B cell (primary cell): ENCODE results near the gene CRNKL1. TPM values are rescaled to one million over a fixed set of nuclear protein-coding genes. Genes with fewer than 3 reads are reported as not detected.

ENCODE experiments used
- ATAC-seq: fragments of 200-7000 bp; cut with Tn5 transposase; one replicate; pipeline ENCODE4 v1.10.0; 2021; ENCODE audit warnings: low read depth, mild to moderate bottlenecking, moderate number of reproducible peaks, moderate library complexity
- CTCF ChIA-PET: fragments of 350-600 bp; sonication (Branson Sonifier 250); formaldehyde crosslinking; loops from one replicate; lab custom pipeline; 2021; ENCODE audit warnings: antibody characterized with exemption, inconsistent platforms; lab: Charles Lee
- POLR2A ChIA-PET: fragments of 350-600 bp; sonication (Branson Sonifier 250); formaldehyde crosslinking; loops from one replicate; lab custom pipeline; 2021; ENCODE audit warnings: antibody characterized with exemption; lab: Charles Lee
- DNase-seq: peaks from one replicate; pipeline ENCODE4 v3.0.0; 2013
- H2AFZ ChIP-seq: 2 replicates; pipeline ENCODE4 v1.6.1; 2012; ENCODE audit warnings: mild to moderate bottlenecking, low read depth, low read length; ENCODE audit not compliant: insufficient read depth, poor library complexity, severe bottlenecking
- H3K27ac ChIP-seq, 2 donors: 1 replicate in 1 of 2; 2 replicates in 1 of 2; pipeline ENCODE4 v1.5.1; 2012 to 2013; ENCODE audit warnings: low read length in 2 of 2, mild to moderate bottlenecking in 2 of 2, moderate library complexity in 1 of 2
- H3K27me3 ChIP-seq, 4 experiments: fragments of 200-600 bp in 1 of 4; sonication (generic) in 1 of 4; replicated peaks in 1 of 4; 1 replicate in 2 of 4; 2 replicates in 2 of 4; pipeline versions ENCODE4 v1.6.1 to v1.7.0; 2013 to 2016; ENCODE audit warnings: low read length in 3 of 4, mild to moderate bottlenecking in 2 of 4, mixed read lengths in 1 of 4, moderate library complexity in 1 of 4; ENCODE audit not compliant: insufficient read depth in 4 of 4, control insufficient read depth in 3 of 4; ENCODE audit errors: control extremely low read depth in 1 of 4
- H3K36me3 ChIP-seq, 2 experiments: replicated peaks in 1 of 2; 1 replicate in 1 of 2; 2 replicates in 1 of 2; pipeline versions ENCODE4 v1.6.1 to v1.7.1; 2013; ENCODE audit warnings: low read length in 1 of 2; ENCODE audit not compliant: insufficient read depth in 2 of 2, control insufficient read depth in 1 of 2; ENCODE audit errors: control extremely low read depth in 1 of 2, extremely low read depth in 1 of 2
- H3K4me1 ChIP-seq, 2 donors: fragments of 200-600 bp in 1 of 2; sonication (generic) in 1 of 2; 1 replicate in 1 of 2; 2 replicates in 1 of 2; pipeline versions ENCODE4 v1.5.1 to v1.6.1; 2013 to 2017; ENCODE audit warnings: low read length in 2 of 2; ENCODE audit not compliant: control insufficient read depth in 2 of 2, insufficient read depth in 2 of 2
- H3K4me2 ChIP-seq: replicated peaks from 2 replicates; pipeline ENCODE3; 2012; ENCODE audit warnings: mild to moderate bottlenecking, low read depth, low read length; ENCODE audit not compliant: poor library complexity, severe bottlenecking
- H3K4me3 ChIP-seq, 5 experiments: fragments of 200-600 bp in 1 of 5; sonication (generic) in 1 of 5; 1 replicate in 3 of 5; 2 replicates in 2 of 5; pipeline versions ENCODE4 v1.5.1 to v1.7.0; 2011 to 2016; ENCODE audit warnings: low read length in 4 of 5, mild to moderate bottlenecking in 4 of 5, low read depth in 2 of 5, control low read depth in 1 of 5, moderate library complexity in 1 of 5; ENCODE audit not compliant: insufficient read depth in 1 of 5; ENCODE audit errors: control extremely low read depth in 1 of 5, extremely low read depth in 1 of 5
- H3K79me2 ChIP-seq: fragments of 200-600 bp; sonication (generic); one replicate; pipeline ENCODE4 v1.6.0; 2016; ENCODE audit warnings: low read length; ENCODE audit not compliant: control insufficient read depth, insufficient read depth
- H3K9ac ChIP-seq: fragments of 200-600 bp; sonication (generic); 2 replicates; pipeline ENCODE4 v1.6.1; 2017; ENCODE audit warnings: mild to moderate bottlenecking, low read length, moderate library complexity
- H3K9me3 ChIP-seq, 3 donors: one replicate each; pipeline versions ENCODE4 v1.6.1 to v1.7.1; 2013; ENCODE audit warnings: low read length in 2 of 3; ENCODE audit not compliant: control insufficient read depth in 2 of 3, insufficient read depth in 1 of 3; ENCODE audit errors: control extremely low read depth in 1 of 3
- H4K20me1 ChIP-seq: 2 replicates; pipeline ENCODE4 v1.6.0; 2012; ENCODE audit warnings: mild to moderate bottlenecking, low read length; ENCODE audit not compliant: insufficient read depth, control insufficient read depth, poor library complexity, severe bottlenecking
- H3K27ac Mint-ChIP-seq: one replicate; pipeline ENCODE4 v1.8.0; 2021; ENCODE audit warnings: mixed read lengths
- H3K27me3 Mint-ChIP-seq: one replicate; pipeline ENCODE4 v1.8.0; 2021; ENCODE audit warnings: mixed read lengths
- H3K4me1 Mint-ChIP-seq: one replicate; pipeline ENCODE4 v1.8.0; 2021; ENCODE audit warnings: mixed read lengths
- H3K4me3 Mint-ChIP-seq: one replicate; pipeline ENCODE4 v1.8.0; 2021; ENCODE audit warnings: mixed read lengths
- H3K9me3 Mint-ChIP-seq: one replicate; pipeline ENCODE4 v1.8.0; 2022; ENCODE audit warnings: mixed read lengths; ENCODE audit not compliant: insufficient read depth
- CTCF ChIP-seq: fragments of 200-600 bp; IDR thresholded peaks from one replicate; pipeline ENCODE4 v1.8.0; 2022; ENCODE audit warnings: antibody characterized with exemption, mild to moderate bottlenecking
- EZH2 ChIP-seq: IDR thresholded peaks from 2 replicates; pipeline ENCODE4 v1.6.1; 2012; ENCODE audit warnings: borderline replicate concordance, low read depth, mild to moderate bottlenecking, moderate library complexity, low read length; ENCODE audit not compliant: insufficient read depth, poor library complexity, severe bottlenecking
- WGBS: methylation state at CpG from one replicate; pipeline ENCODE4 v1.1.5; 2013; ENCODE audit warnings: missing lambda C conversion rate; ENCODE audit not compliant: insufficient coverage; 5-methylcytosine and 5-hydroxymethylcytosine counted together
- intact Hi-C: fragments of 100-400 bp; cut with micrococcal nuclease; formaldehyde crosslinking; loops from one replicate; pipeline ENCODE4 v1.10.0; 2022
- polyA plus RNA-seq: library from polyadenylated mRNA; depleted of rRNA; stranded (reverse); fragments of >200 nt; gene quantifications from 2 replicates; pipeline ENCODE4 v1.2.3, GENCODE V29; 2012
- total RNA-seq, 2 donors: library from RNA; stranded (reverse); fragments of 120-200 nt in 1 of 2; gene quantifications; 1 replicate in 1 of 2; 2 replicates in 1 of 2; pipeline versions ENCODE4 v1.2.3 to v1.2.4, GENCODE V29; 2013 to 2022

CRNKL1 gene
- total and polyA plus RNA-seq, 2 donors (not counting 1 experiment from before 2014, with no cell fraction given) = 3.9 to 25.5 TPM

DNA sequence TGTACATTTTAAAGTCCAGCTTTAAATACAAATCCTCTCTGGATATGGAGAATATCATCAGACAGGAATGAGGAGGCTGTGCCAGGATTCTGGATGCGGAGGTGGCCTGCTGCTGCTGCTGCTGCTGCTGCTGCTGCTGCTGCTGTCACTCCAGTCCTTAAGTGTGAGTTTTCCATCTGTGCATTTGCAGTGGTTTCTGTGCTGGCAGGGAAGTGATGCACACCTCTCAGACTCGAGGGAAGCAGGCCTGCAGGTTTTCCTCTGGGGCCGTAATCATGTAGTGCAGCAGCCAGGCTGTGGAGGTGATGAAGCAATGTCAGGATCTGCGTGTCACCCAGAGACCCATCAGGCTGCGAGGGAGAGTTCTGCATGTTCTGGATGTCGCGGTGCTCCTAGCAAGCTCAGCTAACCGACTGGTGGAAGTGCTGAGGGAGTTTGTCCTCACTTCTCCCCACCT, 32.1 kb upstream of the CRNKL1 start:
- Histone ChIP-seq H4K20me1 (no peaks in the 10 kb centered on the region), H2AFZ (no peak overlapping the region), H3K4me3 (no peak overlapping the region), H3K36me3 (no peaks in the 10 kb centered on the region), H3K79me2 (no peaks in the 10 kb centered on the region), H3K4me2 (no peak overlapping the region), H3K27ac (no peak overlapping the region), H3K9ac (no peak overlapping the region), H3K4me1 (peaks cover 0 to 4% of the 10 kb centered on the region in 2 donors), H3K9me3 (no peaks in the 10 kb centered on the region), H3K27me3 (peaks cover 0 to under 1% (median 0%) of the 10 kb centered on the region in 4 experiments)
- ChIA-PET POLR2A (no interaction called here), CTCF (interaction anchor here (1.1 to 4.6 kb wide), 4 partner anchors 9 to 1421 kb away, joined by 3 to 37 read pairs (median 5); no protein-coding TSS in a partner anchor)
- 74% methylated on average over 3 of the region's 8 CpGs for WGBS
- intact Hi-C loops = loop anchor here (2.0 to 5.0 kb wide), 3 partner anchors 278 to 1423 kb away; no protein-coding TSS in a partner anchor
- no peak overlapping the region for H3K27ac Mint-ChIP-seq
- peaks cover 2% of the 10 kb centered on the region for H3K4me1 Mint-ChIP-seq
- no peak overlapping the region for H3K4me3 Mint-ChIP-seq
- ATAC-seq (no peak), DNase-seq (peak; percentile 5)
- TF ChIP-seq EZH2 = no peak
- no peak for TF ChIP-seq CTCF
- no peaks in the 10 kb centered on the region for H3K9me3 Mint-ChIP-seq
- peaks cover 16% of the 10 kb centered on the region for H3K27me3 Mint-ChIP-seq

GRCh38 chr20:20083807-20084206, 31.5 kb upstream of the CRNKL1 start:
- no peaks in the 10 kb centered on the region for H3K9me3 ChIP-seq
- CTCF ChIA-PET = interaction anchor here (0.7 to 4.6 kb wide), 6 partner anchors 8 to 510 kb away, joined by 3 to 37 read pairs (median 4); partner anchors contain the start of genes CFAP61 and CRNKL1
- POLR2A ChIA-PET = no interaction called here
- no peak overlapping the region for H3K27ac ChIP-seq
- no peak overlapping the region for H3K9ac ChIP-seq
- TF ChIP-seq CTCF = peak; percentile 78
- TF ChIP-seq EZH2 = no peak
- peaks cover 0 to 4% (median 0%) of the 10 kb centered on the region in 4 experiments for H3K27me3 ChIP-seq
- peak; percentile 60 for DNase-seq
- Mint-ChIP-seq H3K9me3 (no peaks in the 10 kb centered on the region), H3K27ac (no peak overlapping the region), H3K4me3 (no peak overlapping the region), H3K4me1 (peaks cover 2% of the 10 kb centered on the region), H3K27me3 (peaks cover 16% of the 10 kb centered on the region)
- no peak overlapping the region for H3K4me3 ChIP-seq
- H4K20me1 ChIP-seq = no peaks in the 10 kb centered on the region
- ATAC-seq = no peak
- intact Hi-C loops = loop anchor here (1.0 to 5.0 kb wide), 5 partner anchors 153 to 1423 kb away; no protein-coding TSS in a partner anchor
- WGBS = no CpG with 5 or more reads among the region's 3 CpGs
- H3K4me2 ChIP-seq = no peak overlapping the region
- no peaks in the 10 kb centered on the region for H3K36me3 ChIP-seq
- H2AFZ ChIP-seq = no peak overlapping the region
- peaks cover 0 to 4% of the 10 kb centered on the region in 2 donors for H3K4me1 ChIP-seq
- no peaks in the 10 kb centered on the region for H3K79me2 ChIP-seq
